WTC11 (cell line): ENCODE data around the gene MACROD2. TPM values are rescaled to one million over a fixed set of nuclear protein-coding genes. Genes with fewer than 3 reads are reported as not detected.
A peak's percentile ranks its signal among the peaks of the same experiment; 100 is the strongest.

Experiments
- ATAC-seq: fragments of 200-7000 bp; cut with Tn5 transposase; 2 replicates; pipeline ENCODE4 v1.10.0; 2021; ENCODE audit warnings: mild to moderate bottlenecking, moderate library complexity
- CTCF ChIA-PET: fragments of 300-600 bp; sonication (Branson Sonifier 250); formaldehyde crosslinking; loops from one replicate; lab custom pipeline; 2021; ENCODE audit warnings: antibody characterized with exemption; lab: Charles Lee
- POLR2A ChIA-PET: fragments of 350-600 bp; sonication (Branson Sonifier 250); formaldehyde crosslinking; loops from one replicate; lab custom pipeline; 2021; ENCODE audit warnings: antibody characterized with exemption; lab: Charles Lee
- DNase-seq: peaks from one replicate; pipeline ENCODE4 v3.0.0; 2021; ENCODE audit warnings: low spot score
- H3K27ac Mint-ChIP-seq: 2 replicates; pipeline ENCODE4 v1.8.0; 2021; ENCODE audit warnings: mixed read lengths
- H3K27me3 Mint-ChIP-seq: 2 replicates; pipeline ENCODE4 v1.8.0; 2021; ENCODE audit warnings: low read depth, mild to moderate bottlenecking, moderate library complexity, mixed read lengths
- H3K36me3 Mint-ChIP-seq: 2 replicates; pipeline ENCODE4 v1.8.0; 2021; ENCODE audit warnings: mixed read lengths
- H3K4me1 Mint-ChIP-seq: 2 replicates; pipeline ENCODE4 v1.8.0; 2022; ENCODE audit warnings: mixed read lengths
- H3K4me3 Mint-ChIP-seq: 2 replicates; pipeline ENCODE4 v1.8.0; 2021; ENCODE audit warnings: mild to moderate bottlenecking, moderate library complexity, mixed read lengths
- H3K9me3 Mint-ChIP-seq: 2 replicates; pipeline ENCODE4 v1.8.0; 2021; ENCODE audit warnings: mixed read lengths
- CBFB ChIP-seq: sonication (generic); formaldehyde crosslinking; IDR thresholded peaks from 2 replicates; pipeline ENCODE4 v1.8.1; 2022; ENCODE audit warnings: mild to moderate bottlenecking, low read depth, missing genetic modification reagents
- CREM ChIP-seq: sonication (generic); formaldehyde crosslinking; IDR thresholded peaks from 2 replicates; pipeline ENCODE4 v1.8.1; 2022; ENCODE audit warnings: mild to moderate bottlenecking, missing genetic modification reagents, moderate library complexity
- HMGA2 ChIP-seq: fragments of 250-450 bp; sonication (Bioruptor Pico); IDR thresholded peaks from 2 replicates; pipeline ENCODE4 v1.4.0; 2021; ENCODE audit warnings: mild to moderate bottlenecking, moderate library complexity
- KAT7 ChIP-seq: sonication (generic); formaldehyde crosslinking; IDR thresholded peaks from 2 replicates; pipeline ENCODE4 v1.8.1; 2023; ENCODE audit warnings: missing genetic modification reagents, mild to moderate bottlenecking, borderline replicate concordance
- MYBL2 ChIP-seq: sonication (generic); formaldehyde crosslinking; IDR thresholded peaks from 2 replicates; pipeline ENCODE4 v1.8.1; 2023; ENCODE audit warnings: mild to moderate bottlenecking, moderate library complexity, missing genetic modification reagents
- NFATC4 ChIP-seq: fragments of 250-450 bp; sonication (Bioruptor Pico); IDR thresholded peaks from 2 replicates; pipeline ENCODE4 v1.9.0; 2021; ENCODE audit warnings: mild to moderate bottlenecking
- NR3C1 ChIP-seq: sonication (generic); formaldehyde crosslinking; conservative IDR thresholded peaks from 2 replicates; pipeline ENCODE4 v1.8.1; 2023; ENCODE audit warnings: low read depth, mild to moderate bottlenecking, missing genetic modification reagents
- RELA ChIP-seq: sonication (generic); formaldehyde crosslinking; IDR thresholded peaks from 2 replicates; pipeline ENCODE4 v1.8.1; 2022; ENCODE audit warnings: missing genetic modification reagents, mild to moderate bottlenecking, borderline replicate concordance
- SMAD4 ChIP-seq: sonication (generic); formaldehyde crosslinking; IDR thresholded peaks from 2 replicates; pipeline ENCODE4 v1.8.0; 2022; ENCODE audit warnings: mild to moderate bottlenecking, missing genetic modification reagents
- TEAD4 ChIP-seq: sonication (generic); formaldehyde crosslinking; IDR thresholded peaks from 2 replicates; pipeline ENCODE4 v1.8.0; 2022; ENCODE audit warnings: mild to moderate bottlenecking, missing genetic modification reagents
- ZBTB21 ChIP-seq: sonication (generic); formaldehyde crosslinking; IDR thresholded peaks from 2 replicates; pipeline ENCODE4 v1.8.1; 2023; ENCODE audit warnings: mild to moderate bottlenecking, missing genetic modification reagents, borderline replicate concordance
- ZNF263 ChIP-seq: sonication (generic); formaldehyde crosslinking; IDR thresholded peaks from 2 replicates; pipeline ENCODE4 v1.8.1; 2022; ENCODE audit warnings: low read depth, mild to moderate bottlenecking, moderate library complexity, missing genetic modification reagents
- total RNA-seq: library from RNA; stranded (reverse); gene quantifications from 3 replicates; pipeline ENCODE4 v1.2.3, GENCODE V29; 2021
- TF ChIP-seq, protein P1 (sequence below): fragments of 250-450 bp; sonication (Bioruptor Pico); IDR thresholded peaks from 2 replicates; pipeline ENCODE4 v1.9.0; 2021; ENCODE audit warnings: mild to moderate bottlenecking
- TF ChIP-seq, protein P2 (sequence below): sonication (generic); formaldehyde crosslinking; IDR thresholded peaks from 2 replicates; pipeline ENCODE4 v1.8.1; 2023; ENCODE audit warnings: mild to moderate bottlenecking, missing genetic modification reagents, borderline replicate concordance
- TF ChIP-seq, protein P3 (sequence below): fragments of 250-450 bp; sonication (Bioruptor Pico); IDR thresholded peaks from 2 replicates; pipeline ENCODE4 v1.9.0; 2021; ENCODE audit warnings: moderate library complexity, mild to moderate bottlenecking, inconsistent platforms, borderline replicate concordance
- TF ChIP-seq, protein P4 (sequence below): fragments of 250-450 bp; sonication (Bioruptor Pico); IDR thresholded peaks from 2 replicates; pipeline ENCODE4 v1.9.0; 2021; ENCODE audit warnings: mild to moderate bottlenecking
- TF ChIP-seq, protein P5 (sequence below): sonication (generic); formaldehyde crosslinking; IDR thresholded peaks from 2 replicates; pipeline ENCODE4 v1.8.1; 2022; ENCODE audit warnings: low read depth, missing genetic modification reagents, borderline replicate concordance
- TF ChIP-seq, protein P6 (sequence below): sonication (generic); formaldehyde crosslinking; IDR thresholded peaks from 2 replicates; pipeline ENCODE4 v1.8.0; 2022; ENCODE audit warnings: mild to moderate bottlenecking, missing genetic modification reagents

Gene MACROD2
- total RNA-seq, 1 experiment from 2014 or later: 4.1 TPM

DNA sequence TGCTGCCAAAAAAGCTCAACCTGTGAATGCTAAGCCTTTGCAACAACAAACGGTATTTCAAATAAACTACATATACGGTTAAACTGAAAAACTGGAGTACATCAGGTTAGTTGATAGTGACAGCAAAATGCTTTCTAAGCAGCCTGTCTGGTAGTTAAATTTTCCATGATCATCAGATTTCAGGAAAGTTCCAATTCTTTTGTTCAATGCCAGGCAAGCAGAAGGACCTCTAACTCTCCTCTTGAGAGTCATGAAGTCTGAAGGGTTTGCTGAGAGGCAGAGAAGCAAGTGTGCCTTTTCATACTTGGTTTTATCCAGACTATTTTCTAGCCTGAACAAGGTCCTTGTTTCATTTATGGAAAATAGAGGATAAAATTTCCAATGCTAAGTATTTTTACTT, 337.6 kb downstream of the MACROD2 start (continued):
- TF ChIP-seq, protein P1, sequence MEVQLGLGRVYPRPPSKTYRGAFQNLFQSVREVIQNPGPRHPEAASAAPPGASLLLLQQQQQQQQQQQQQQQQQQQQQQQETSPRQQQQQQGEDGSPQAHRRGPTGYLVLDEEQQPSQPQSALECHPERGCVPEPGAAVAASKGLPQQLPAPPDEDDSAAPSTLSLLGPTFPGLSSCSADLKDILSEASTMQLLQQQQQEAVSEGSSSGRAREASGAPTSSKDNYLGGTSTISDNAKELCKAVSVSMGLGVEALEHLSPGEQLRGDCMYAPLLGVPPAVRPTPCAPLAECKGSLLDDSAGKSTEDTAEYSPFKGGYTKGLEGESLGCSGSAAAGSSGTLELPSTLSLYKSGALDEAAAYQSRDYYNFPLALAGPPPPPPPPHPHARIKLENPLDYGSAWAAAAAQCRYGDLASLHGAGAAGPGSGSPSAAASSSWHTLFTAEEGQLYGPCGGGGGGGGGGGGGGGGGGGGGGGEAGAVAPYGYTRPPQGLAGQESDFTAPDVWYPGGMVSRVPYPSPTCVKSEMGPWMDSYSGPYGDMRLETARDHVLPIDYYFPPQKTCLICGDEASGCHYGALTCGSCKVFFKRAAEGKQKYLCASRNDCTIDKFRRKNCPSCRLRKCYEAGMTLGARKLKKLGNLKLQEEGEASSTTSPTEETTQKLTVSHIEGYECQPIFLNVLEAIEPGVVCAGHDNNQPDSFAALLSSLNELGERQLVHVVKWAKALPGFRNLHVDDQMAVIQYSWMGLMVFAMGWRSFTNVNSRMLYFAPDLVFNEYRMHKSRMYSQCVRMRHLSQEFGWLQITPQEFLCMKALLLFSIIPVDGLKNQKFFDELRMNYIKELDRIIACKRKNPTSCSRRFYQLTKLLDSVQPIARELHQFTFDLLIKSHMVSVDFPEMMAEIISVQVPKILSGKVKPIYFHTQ (CRISPR knock-in tag): no peak

DNA sequence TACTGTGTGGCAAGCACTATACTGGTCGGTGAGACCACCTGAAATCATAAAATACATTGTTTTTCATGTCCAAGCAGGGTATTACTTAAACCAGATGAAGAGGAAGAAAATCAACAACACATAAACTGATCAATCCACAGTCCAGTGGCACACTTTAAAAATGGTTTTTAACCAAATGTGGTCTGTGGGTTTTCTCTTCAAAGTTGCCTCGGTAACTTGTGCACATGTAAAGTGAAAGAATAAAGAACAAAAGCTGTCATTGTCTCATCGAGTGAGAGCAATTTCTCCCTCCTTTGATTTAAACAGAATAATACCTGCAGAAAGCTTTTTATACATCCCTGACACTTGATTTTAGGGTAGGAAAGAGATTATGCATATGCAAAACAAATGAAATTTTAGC, 338.4 kb downstream of the MACROD2 start:
- Mint-ChIP-seq H3K9me3 (no peaks in the 10 kb centered on the region), H3K27ac (no peak overlapping the region), H3K27me3 (peaks cover 45% of the 10 kb centered on the region), H3K4me3 (no peak overlapping the region), H3K36me3 (no peaks in the 10 kb centered on the region), H3K4me1 (peaks cover 41% of the 10 kb centered on the region)
- DNase-seq: no peak
- no peak for ATAC-seq
- ChIA-PET CTCF (interaction anchor here (0.9 kb wide), 1 partner anchor 424 kb away, joined by 3 read pairs; no protein-coding TSS in a partner anchor), POLR2A (no interaction called here)
- TF ChIP-seq CBFB (CRISPR knock-in tag): no peak
- TF ChIP-seq, protein P2, sequence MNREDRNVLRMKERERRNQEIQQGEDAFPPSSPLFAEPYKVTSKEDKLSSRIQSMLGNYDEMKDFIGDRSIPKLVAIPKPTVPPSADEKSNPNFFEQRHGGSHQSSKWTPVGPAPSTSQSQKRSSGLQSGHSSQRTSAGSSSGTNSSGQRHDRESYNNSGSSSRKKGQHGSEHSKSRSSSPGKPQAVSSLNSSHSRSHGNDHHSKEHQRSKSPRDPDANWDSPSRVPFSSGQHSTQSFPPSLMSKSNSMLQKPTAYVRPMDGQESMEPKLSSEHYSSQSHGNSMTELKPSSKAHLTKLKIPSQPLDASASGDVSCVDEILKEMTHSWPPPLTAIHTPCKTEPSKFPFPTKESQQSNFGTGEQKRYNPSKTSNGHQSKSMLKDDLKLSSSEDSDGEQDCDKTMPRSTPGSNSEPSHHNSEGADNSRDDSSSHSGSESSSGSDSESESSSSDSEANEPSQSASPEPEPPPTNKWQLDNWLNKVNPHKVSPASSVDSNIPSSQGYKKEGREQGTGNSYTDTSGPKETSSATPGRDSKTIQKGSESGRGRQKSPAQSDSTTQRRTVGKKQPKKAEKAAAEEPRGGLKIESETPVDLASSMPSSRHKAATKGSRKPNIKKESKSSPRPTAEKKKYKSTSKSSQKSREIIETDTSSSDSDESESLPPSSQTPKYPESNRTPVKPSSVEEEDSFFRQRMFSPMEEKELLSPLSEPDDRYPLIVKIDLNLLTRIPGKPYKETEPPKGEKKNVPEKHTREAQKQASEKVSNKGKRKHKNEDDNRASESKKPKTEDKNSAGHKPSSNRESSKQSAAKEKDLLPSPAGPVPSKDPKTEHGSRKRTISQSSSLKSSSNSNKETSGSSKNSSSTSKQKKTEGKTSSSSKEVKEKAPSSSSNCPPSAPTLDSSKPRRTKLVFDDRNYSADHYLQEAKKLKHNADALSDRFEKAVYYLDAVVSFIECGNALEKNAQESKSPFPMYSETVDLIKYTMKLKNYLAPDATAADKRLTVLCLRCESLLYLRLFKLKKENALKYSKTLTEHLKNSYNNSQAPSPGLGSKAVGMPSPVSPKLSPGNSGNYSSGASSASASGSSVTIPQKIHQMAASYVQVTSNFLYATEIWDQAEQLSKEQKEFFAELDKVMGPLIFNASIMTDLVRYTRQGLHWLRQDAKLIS (CRISPR knock-in tag): no peak
- TF ChIP-seq CREM (CRISPR knock-in tag): no peak
- no peak for TF ChIP-seq NR3C1
- no peak for TF ChIP-seq KAT7 (CRISPR knock-in tag)
- TF ChIP-seq RELA (CRISPR knock-in tag): no peak
- TF ChIP-seq, protein P3, sequence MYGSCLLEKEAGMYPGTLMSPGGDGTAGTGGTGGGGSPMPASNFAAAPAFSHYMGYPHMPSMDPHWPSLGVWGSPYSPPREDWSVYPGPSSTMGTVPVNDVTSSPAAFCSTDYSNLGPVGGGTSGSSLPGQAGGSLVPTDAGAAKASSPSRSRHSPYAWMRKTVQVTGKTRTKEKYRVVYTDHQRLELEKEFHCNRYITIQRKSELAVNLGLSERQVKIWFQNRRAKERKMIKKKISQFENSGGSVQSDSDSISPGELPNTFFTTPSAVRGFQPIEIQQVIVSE (CRISPR knock-in tag): no peak
- TF ChIP-seq ZBTB21 (CRISPR knock-in tag): no peak
- TF ChIP-seq NFATC4 (CRISPR knock-in tag): no peak
- TF ChIP-seq, protein P4, sequence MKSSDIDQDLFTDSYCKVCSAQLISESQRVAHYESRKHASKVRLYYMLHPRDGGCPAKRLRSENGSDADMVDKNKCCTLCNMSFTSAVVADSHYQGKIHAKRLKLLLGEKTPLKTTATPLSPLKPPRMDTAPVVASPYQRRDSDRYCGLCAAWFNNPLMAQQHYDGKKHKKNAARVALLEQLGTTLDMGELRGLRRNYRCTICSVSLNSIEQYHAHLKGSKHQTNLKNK (CRISPR knock-in tag): no peak
- TF ChIP-seq SMAD4 (CRISPR knock-in tag): no peak
- no peak for TF ChIP-seq ZNF263 (CRISPR knock-in tag)

DNA sequence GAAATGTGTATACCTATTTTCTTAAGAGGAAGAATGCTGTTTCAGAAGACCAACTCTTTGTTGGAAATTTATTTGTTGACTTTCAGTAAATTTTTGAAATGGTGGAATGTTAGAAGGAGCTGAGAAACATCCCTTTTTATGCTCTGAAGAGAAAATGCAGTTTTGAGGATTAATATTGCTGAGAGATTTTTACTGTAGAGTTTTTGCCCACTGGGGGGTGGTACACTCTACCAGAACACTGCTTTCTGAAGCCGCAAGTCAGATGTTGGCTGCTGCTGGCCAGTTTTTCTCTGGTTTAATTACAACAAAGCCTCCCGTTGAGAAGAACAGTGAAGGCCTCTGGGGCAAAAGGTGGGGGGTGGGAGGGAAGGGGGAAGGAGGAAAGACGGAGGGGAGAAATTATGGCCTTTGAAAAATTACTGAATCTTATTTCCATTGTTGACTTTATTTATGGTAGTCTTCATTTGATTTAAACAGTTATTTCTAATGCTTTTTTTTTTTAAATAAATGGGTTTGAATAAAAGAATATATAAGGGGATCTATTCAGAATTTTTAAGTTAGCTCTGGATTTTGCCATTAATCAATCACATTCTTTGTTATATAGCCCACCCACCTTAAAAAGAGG, 339.1 kb downstream of the MACROD2 start:
- Mint-ChIP-seq H3K9me3 (no peaks in the 10 kb centered on the region), H3K27me3 (peaks cover 38% of the 10 kb centered on the region), H3K27ac (no peak overlapping the region), H3K4me1 (peaks cover 41% of the 10 kb centered on the region)
- peak; percentile 20 for DNase-seq
- ATAC-seq: peak; percentile 53
- TF ChIP-seq, protein P5, sequence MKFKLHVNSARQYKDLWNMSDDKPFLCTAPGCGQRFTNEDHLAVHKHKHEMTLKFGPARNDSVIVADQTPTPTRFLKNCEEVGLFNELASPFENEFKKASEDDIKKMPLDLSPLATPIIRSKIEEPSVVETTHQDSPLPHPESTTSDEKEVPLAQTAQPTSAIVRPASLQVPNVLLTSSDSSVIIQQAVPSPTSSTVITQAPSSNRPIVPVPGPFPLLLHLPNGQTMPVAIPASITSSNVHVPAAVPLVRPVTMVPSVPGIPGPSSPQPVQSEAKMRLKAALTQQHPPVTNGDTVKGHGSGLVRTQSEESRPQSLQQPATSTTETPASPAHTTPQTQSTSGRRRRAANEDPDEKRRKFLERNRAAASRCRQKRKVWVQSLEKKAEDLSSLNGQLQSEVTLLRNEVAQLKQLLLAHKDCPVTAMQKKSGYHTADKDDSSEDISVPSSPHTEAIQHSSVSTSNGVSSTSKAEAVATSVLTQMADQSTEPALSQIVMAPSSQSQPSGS (CRISPR knock-in tag): no peak
- TF ChIP-seq MYBL2 (CRISPR knock-in tag) (no peak), TEAD4 (no peak), HMGA2 (CRISPR knock-in tag) (no peak), KAT7 (CRISPR knock-in tag) (no peak)
- TF ChIP-seq, protein P6, sequence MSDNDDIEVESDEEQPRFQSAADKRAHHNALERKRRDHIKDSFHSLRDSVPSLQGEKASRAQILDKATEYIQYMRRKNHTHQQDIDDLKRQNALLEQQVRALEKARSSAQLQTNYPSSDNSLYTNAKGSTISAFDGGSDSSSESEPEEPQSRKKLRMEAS (CRISPR knock-in tag): no peak
- TF ChIP-seq, all 79 proteins: peak for 0
- ChIA-PET POLR2A (no interaction called here), CTCF (interaction anchor here (0.7 to 0.9 kb wide), 3 partner anchors 288 to 424 kb away, joined by 3 read pairs; no protein-coding TSS in a partner anchor)
- peak overlapping the region; percentile 1; the same call in 1 of the 2 replicates for H3K4me3 Mint-ChIP-seq
- no peaks in the 10 kb centered on the region for H3K36me3 Mint-ChIP-seq
